GM18951 (cell line): ENCODE measurements around the gene HMGCR.
A peak's percentile ranks its signal among the peaks of the same experiment; 100 is the strongest.
"Not testable (repeated sequence)": the region's sequence is repeated elsewhere in the genome, so short reads cannot be mapped to it uniquely, and the experiment has no call there.

Experiments
- POLR2A ChIP-seq: IDR thresholded peaks from 4 replicates; pipeline ENCODE4 v1.6.1; 2011; ENCODE audit warnings: mild to moderate bottlenecking; ENCODE audit not compliant: insufficient read length, insufficient read depth; ENCODE audit errors: extremely low read depth
- in situ Hi-C: fragments of 300-500 bp; cut with MboI; formaldehyde crosslinking; loops from one replicate; pipeline ENCODE4 v1.12.0; 2022; ENCODE audit warnings: low sequenced_read_pairs, mixed read lengths, inconsistent platforms; ENCODE audit not compliant: unreplicated experiment

The HMGCR gene

GRCh38 chr5:75336615-75337336, at the start of gene HMGCR:
HMGCR (plus strand) TSS chr5:75337220; CDS start chr5:75342606, 5,386 bp downstream.
- peak; percentile 98 for TF ChIP-seq POLR2A
- in situ Hi-C loops, result no loop called here

GRCh38 chr5:75291844-75292243, 45.2 kb upstream of the HMGCR start:
- in situ Hi-C loops, result not testable (repeated sequence)

GRCh38 chr5:75300084-75300483, 36.9 kb upstream of the HMGCR start:
- in situ Hi-C loops, result no loop called here
- TF ChIP-seq POLR2A, result no peak

- no peak for TF ChIP-seq POLR2A
- in situ Hi-C loops, result no loop called here
Measured at GRCh38 chr5:75303419-75303818, 33.6 kb upstream of the HMGCR start.

- in situ Hi-C loops, result not testable (repeated sequence)
Measured at GRCh38 chr5:75304486-75304885, 32.5 kb upstream of the HMGCR start.

GRCh38 chr5:75306746-75307145, 30.3 kb upstream of the HMGCR start:
- in situ Hi-C loops, result no loop called here
- no peak for TF ChIP-seq POLR2A

GRCh38 chr5:75310212-75310611, 26.8 kb upstream of the HMGCR start:
- no peak for TF ChIP-seq POLR2A
- in situ Hi-C loops, result no loop called here

GRCh38 chr5:75319148-75319547, 17.9 kb upstream of the HMGCR start:
- in situ Hi-C loops, result not testable (repeated sequence)

GRCh38 chr5:75319638-75320037, 17.4 kb upstream of the HMGCR start:
- no peak for TF ChIP-seq POLR2A
- in situ Hi-C loops, result no loop called here

GRCh38 chr5:75320371-75320770, 16.6 kb upstream of the HMGCR start:
- no peak for TF ChIP-seq POLR2A
- in situ Hi-C loops, result no loop called here

GRCh38 chr5:75322066-75322465, 15.0 kb upstream of the HMGCR start:
- in situ Hi-C loops, result no loop called here
- TF ChIP-seq POLR2A, result no peak

- no peak for TF ChIP-seq POLR2A
- in situ Hi-C loops, result no loop called here
Measured at GRCh38 chr5:75324791-75325190, 12.2 kb upstream of the HMGCR start.

- no peak for TF ChIP-seq POLR2A
- in situ Hi-C loops, result no loop called here
Measured at GRCh38 chr5:75325242-75325641, 11.8 kb upstream of the HMGCR start.

GRCh38 chr5:75330404-75330803, 6.6 kb upstream of the HMGCR start:
- no peak for TF ChIP-seq POLR2A

More at GRCh38 chr5:75330404-75330803, 6.6 kb upstream of the HMGCR start:
- in situ Hi-C loops, result no loop called here
